C4-2B (cell line): ENCODE results near the gene TRNP1.

Experiments
- H3K27ac ChIP-seq: fragments of 450-650 bp; 2 replicates; pipeline ENCODE4 v1.5.1; 2017
- CTCF ChIP-seq: fragments of 450-650 bp; conservative IDR thresholded peaks from 2 replicates; pipeline ENCODE4 v1.5.1; 2017; ENCODE audit warnings: mild to moderate bottlenecking
- ZFX ChIP-seq: fragments of 450-650 bp; IDR thresholded peaks from 2 replicates; pipeline ENCODE4 v1.6.1; 2017

TRNP1 gene

GRCh38 chr1:27004471-27005165 is 11.1 kb downstream of the TRNP1 start:
- H3K27ac ChIP-seq: no peak overlapping the region
- no peak for TF ChIP-seq CTCF
- TF ChIP-seq ZFX: no peak

DNA sequence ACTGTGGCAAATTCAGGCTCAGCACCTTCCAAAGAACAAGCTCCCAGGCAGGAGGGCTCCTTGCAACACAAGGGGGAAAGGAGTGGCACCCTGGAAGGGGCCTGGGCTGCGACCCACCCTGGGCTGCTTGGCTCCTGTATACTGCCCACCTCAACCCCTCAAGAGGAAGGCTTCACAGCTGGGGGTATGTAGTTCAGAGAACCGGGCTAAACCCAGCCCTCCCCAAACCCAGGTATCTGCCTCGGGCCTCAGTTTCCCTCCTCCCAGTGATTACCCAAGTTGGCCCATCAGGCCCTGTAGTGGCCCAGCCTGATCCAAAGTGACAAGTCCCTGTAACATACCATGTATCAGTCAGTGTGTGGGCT is 11.7 kb downstream of the TRNP1 start:
- no peak overlapping the region for H3K27ac ChIP-seq
- TF ChIP-seq CTCF (no peak), ZFX (no peak)

- no peak overlapping the region for H3K27ac ChIP-seq
- TF ChIP-seq ZFX (no peak), CTCF (no peak)
These were observed 12.4 kb downstream of the TRNP1 start for GRCh38 chr1:27005648-27006496.

- TF ChIP-seq ZFX: no peak
- no peak for TF ChIP-seq CTCF
- H3K27ac ChIP-seq: no peak overlapping the region
These were observed 13.2 kb downstream of the TRNP1 start for GRCh38 chr1:27006683-27007082.

DNA sequence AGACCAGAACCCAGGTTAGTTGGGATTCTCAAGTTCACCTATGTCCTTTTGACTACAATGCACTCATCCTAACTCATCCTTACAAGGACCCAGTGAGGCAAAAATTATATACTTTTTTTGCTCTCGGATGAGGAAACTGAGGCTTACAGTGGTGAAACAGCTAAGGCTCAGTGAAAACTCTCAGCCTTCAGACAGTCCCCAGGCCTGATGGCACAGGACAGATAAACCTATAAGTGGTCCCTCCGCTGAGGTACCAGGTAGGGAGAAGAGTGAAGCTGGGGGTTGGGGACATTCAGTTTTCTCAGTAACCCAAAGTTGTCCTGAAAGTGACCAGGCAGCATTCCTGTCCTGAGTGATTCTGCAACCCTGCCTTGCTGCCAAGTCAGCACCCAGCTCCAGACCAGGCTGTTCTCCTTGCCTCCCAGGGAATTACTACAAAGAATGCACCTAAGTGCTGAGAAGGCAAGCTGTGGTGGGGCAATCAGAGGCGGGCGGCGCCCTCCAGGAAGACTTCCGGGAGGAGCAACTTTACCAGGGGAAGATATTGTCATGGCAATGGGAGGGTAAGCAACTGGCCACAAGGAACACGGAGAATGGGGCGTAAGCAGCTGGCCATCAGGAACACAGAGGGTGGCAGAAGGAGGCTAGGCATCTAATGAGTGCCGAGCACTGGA is 14.6 kb downstream of the TRNP1 start:
- H3K27ac ChIP-seq: peak overlapping the region; percentile 50
- no peak for TF ChIP-seq CTCF
- TF ChIP-seq ZFX: no peak

GRCh38 chr1:27009601-27010197 is 16.2 kb downstream of the TRNP1 start:
- peak overlapping the region; percentile 50 for H3K27ac ChIP-seq
- TF ChIP-seq CTCF: no peak
- no peak for TF ChIP-seq ZFX
